WTC11 (cell line): ENCODE results near the gene RABL2A.
"Not testable (repeated sequence)": the region's sequence is repeated elsewhere in the genome, so short reads cannot be mapped to it uniquely, and the experiment has no call there.

Experiments used
- CBFB ChIP-seq: sonication (generic); formaldehyde crosslinking; IDR thresholded peaks from 2 replicates; pipeline ENCODE4 v1.8.1; 2022; ENCODE audit warnings: mild to moderate bottlenecking, low read depth, missing genetic modification reagents
- CTCF ChIP-seq: fragments of 200-600 bp; IDR thresholded peaks from 2 replicates; pipeline ENCODE4 v1.8.0; 2022; ENCODE audit warnings: antibody characterized with exemption
- USF2 ChIP-seq: sonication (generic); formaldehyde crosslinking; IDR thresholded peaks from 2 replicates; pipeline ENCODE4 v1.8.1; 2023; ENCODE audit warnings: mild to moderate bottlenecking, missing genetic modification reagents, moderate library complexity

DNA sequence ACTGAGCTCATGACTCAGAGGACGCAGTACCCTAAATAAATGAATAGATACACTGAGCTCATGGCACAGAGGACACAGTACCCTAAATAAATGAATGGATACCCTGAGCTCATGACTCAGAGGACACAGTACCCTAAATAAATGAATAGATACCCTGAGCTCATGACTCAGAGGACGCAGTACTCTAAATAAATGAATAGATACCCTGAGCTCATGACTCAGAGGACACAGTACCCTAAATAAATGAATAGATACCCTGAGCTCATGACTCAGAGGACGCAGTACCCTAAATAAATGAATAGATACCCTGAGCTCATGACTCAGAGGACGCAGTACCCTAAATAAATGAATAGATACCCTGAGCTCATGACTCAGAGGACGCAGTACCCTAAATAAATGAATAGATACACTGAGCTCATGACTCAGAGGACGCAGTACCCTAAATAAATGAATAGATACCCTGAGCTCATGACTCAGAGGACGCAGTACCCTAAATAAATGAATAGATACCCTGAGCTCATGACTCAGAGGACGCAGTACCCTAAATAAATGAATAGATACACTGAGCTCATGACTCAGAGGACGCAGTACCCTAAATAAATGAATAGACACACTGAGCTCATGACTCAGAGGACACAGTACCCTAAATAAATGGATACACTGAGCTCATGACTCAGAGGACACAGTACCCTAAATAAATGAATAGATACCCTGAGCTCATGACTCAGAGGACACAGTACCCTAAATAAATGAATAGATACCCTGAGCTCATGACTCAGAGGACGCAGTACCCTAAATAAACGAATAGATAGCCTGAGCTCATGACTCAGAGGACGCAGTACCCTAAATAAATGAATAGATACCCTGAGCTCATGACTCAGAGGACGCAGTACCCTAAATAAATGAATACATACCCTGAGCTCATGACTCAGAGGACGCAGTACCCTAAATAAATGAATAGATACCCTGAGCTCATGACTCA, 24.1 kb downstream of the RABL2A start:
- not testable (repeated sequence) for TF ChIP-seq CBFB; USF2 (CRISPR knock-in tag); CTCF
